GF-D8 (cell line): ENCODE data around the gene CAND2.
"Not testable (repeated sequence)": the region's sequence is repeated elsewhere in the genome, so short reads cannot be mapped to it uniquely, and the experiment has no call there.

Experiments
- DNase-seq: peaks from one replicate; lab custom pipeline; 2025; lab: John Stamatoyannopoulos, UW

The CAND2 gene

GRCh38 chr3:12831301-12831866 lies 34.9 kb downstream of the CAND2 start:
- DNase-seq: no peak

GRCh38 chr3:12832350-12833221 lies 36.1 kb downstream of the CAND2 start:
- no peak for DNase-seq

GRCh38 chr3:12833222-12834161 lies 37.0 kb downstream of the CAND2 start:
- no peak for DNase-seq

GRCh38 chr3:12835052-12835665 lies 38.7 kb downstream of the CAND2 start:
- no peak for DNase-seq

- DNase-seq: no peak
These were observed 41.0 kb downstream of the CAND2 start for GRCh38 chr3:12837295-12837986.

GRCh38 chr3:12838179-12838965 lies 41.9 kb downstream of the CAND2 start:
- no peak for DNase-seq

- no peak for DNase-seq
These were observed 42.9 kb downstream of the CAND2 start for GRCh38 chr3:12839156-12839946.

- DNase-seq: not testable (repeated sequence)
These were observed 43.7 kb downstream of the CAND2 start for GRCh38 chr3:12840148-12840547.

- DNase-seq: no peak
These were observed 44.2 kb downstream of the CAND2 start for GRCh38 chr3:12840591-12841148.

- peak; percentile 89 for DNase-seq
These were observed 44.9 kb downstream of the CAND2 start, which contains the start of gene RPL32 for GRCh38 chr3:12841149-12841969. Gene RPL32 (minus strand): TSS chr3:12841565. CDS start chr3:12840237, 1,328 bp downstream.

GRCh38 chr3:12841970-12842328 lies 45.5 kb downstream of the CAND2 start:
- no peak for DNase-seq

- no peak for DNase-seq
These were observed 46.0 kb downstream of the CAND2 start for GRCh38 chr3:12842469-12842868.

GRCh38 chr3:12845811-12846210 lies 49.3 kb downstream of the CAND2 start:
- no peak for DNase-seq

GRCh38 chr3:12852201-12852600 lies 55.7 kb downstream of the CAND2 start:
- DNase-seq: no peak

GRCh38 chr3:12853847-12854246 lies 57.4 kb downstream of the CAND2 start:
- DNase-seq: not testable (repeated sequence)

- no peak for DNase-seq
These were observed 58.1 kb downstream of the CAND2 start for GRCh38 chr3:12854565-12854964.

GRCh38 chr3:12856626-12857025 lies 60.1 kb downstream of the CAND2 start:
- no peak for DNase-seq

GRCh38 chr3:12859840-12860239 lies 63.4 kb downstream of the CAND2 start:
- no peak for DNase-seq
